PC-9 (cell line): ENCODE measurements around the gene PER1. TPM values are rescaled to one million over a fixed set of nuclear protein-coding genes. Genes with fewer than 3 reads are reported as not detected.

Experiments
- BruUV-seq: library from RNA; stranded (reverse); fragments of 400-500 nt; replicated peaks from 2 replicates; lab custom pipeline; 2021; lab: Mats Ljungman, UMichigan
- CTCF ChIA-PET: fragments of 300-600 bp; sonication (Branson Sonifier 250); formaldehyde crosslinking; loops from one replicate; lab custom pipeline; 2022; ENCODE audit warnings: antibody characterized with exemption; lab: Charles Lee
- POLR2A ChIA-PET: fragments of 300-600 bp; sonication (Branson Sonifier 250); formaldehyde crosslinking; loops from one replicate; lab custom pipeline; 2022; ENCODE audit warnings: antibody characterized with exemption; ENCODE audit not compliant: unreplicated experiment; lab: Charles Lee
- DNase-seq, 2 experiments: peaks; one replicate each; pipeline versions ENCODE4 v3.0.0 to v3.0.0-alpha.2; 2015 to 2022; ENCODE audit warnings: mixed read lengths in 1 of 2
- H2AFZ ChIP-seq: fragments of 200-600 bp; sonication (generic); 2 replicates; pipeline ENCODE4 v1.8.1; 2017; ENCODE audit warnings: antibody characterized with exemption
- H3F3A ChIP-seq: fragments of 200-600 bp; sonication (generic); 2 replicates; pipeline ENCODE4 v1.8.1; 2017; ENCODE audit warnings: antibody characterized with exemption, mild to moderate bottlenecking, low read depth; ENCODE audit not compliant: insufficient read depth
- H3K27ac ChIP-seq: fragments of 200-600 bp; sonication (generic); 2 replicates; pipeline ENCODE4 v1.6.1; 2016; ENCODE audit warnings: mixed run types
- H3K27me3 ChIP-seq: fragments of 200-600 bp; sonication (generic); 2 replicates; pipeline ENCODE4 v1.6.1; 2016; ENCODE audit warnings: low read depth, mixed run types; ENCODE audit not compliant: insufficient read depth
- H3K36me3 ChIP-seq: fragments of 200-600 bp; sonication (generic); 2 replicates; pipeline ENCODE4 v1.6.1; 2016; ENCODE audit warnings: low read depth, mixed run types
- H3K4me1 ChIP-seq: fragments of 200-600 bp; sonication (generic); replicated peaks from 2 replicates; pipeline ENCODE4 v1.6.1; 2016; ENCODE audit warnings: mixed run types; ENCODE audit not compliant: insufficient read depth
- H3K4me2 ChIP-seq: fragments of 200-600 bp; sonication (generic); 2 replicates; pipeline ENCODE4 v1.6.1; 2017; ENCODE audit warnings: mixed run types
- H3K4me3 ChIP-seq: fragments of 200-600 bp; sonication (generic); 2 replicates; pipeline ENCODE4 v1.6.1; 2016; ENCODE audit warnings: mixed run types
- H3K79me2 ChIP-seq: fragments of 200-600 bp; sonication (generic); 2 replicates; pipeline ENCODE4 v1.6.1; 2017; ENCODE audit warnings: low read depth, mixed run types
- H3K9me2 ChIP-seq: fragments of 200-600 bp; sonication (generic); 2 replicates; pipeline ENCODE4 v1.8.1; 2017; ENCODE audit warnings: mild to moderate bottlenecking; ENCODE audit not compliant: insufficient read depth
- H3K9me3 ChIP-seq: fragments of 200-600 bp; sonication (generic); 2 replicates; pipeline ENCODE4 v1.8.1; 2016; ENCODE audit warnings: low read depth; ENCODE audit not compliant: insufficient read depth
- H4K20me1 ChIP-seq: fragments of 200-600 bp; sonication (generic); 2 replicates; pipeline ENCODE4 v1.8.1; 2017; ENCODE audit not compliant: insufficient read depth
- EZH2 ChIP-seq: fragments of 200-600 bp; sonication (generic); IDR thresholded peaks from 2 replicates; pipeline ENCODE4 v1.8.0; 2017; ENCODE audit warnings: antibody characterized with exemption, low read depth
- intact Hi-C: fragments of 100-400 bp; cut with micrococcal nuclease; formaldehyde crosslinking; loops from one replicate; pipeline ENCODE4 v1.10.0; 2022; ENCODE audit not compliant: unreplicated experiment
- total RNA-seq: library from RNA; stranded (reverse); gene quantifications from 2 replicates; pipeline ENCODE4 v1.2.3, GENCODE V29; 2021
- TF ChIP-seq, protein P1 (sequence below): fragments of 200-600 bp; sonication (generic); conservative IDR thresholded peaks from 2 replicates; pipeline ENCODE4 v1.6.1; 2017; ENCODE audit warnings: mixed run types, antibody characterized with exemption, mild to moderate bottlenecking, moderate library complexity

The PER1 gene
- total RNA-seq, 1 experiment from 2014 or later, result 60.2 TPM

DNA sequence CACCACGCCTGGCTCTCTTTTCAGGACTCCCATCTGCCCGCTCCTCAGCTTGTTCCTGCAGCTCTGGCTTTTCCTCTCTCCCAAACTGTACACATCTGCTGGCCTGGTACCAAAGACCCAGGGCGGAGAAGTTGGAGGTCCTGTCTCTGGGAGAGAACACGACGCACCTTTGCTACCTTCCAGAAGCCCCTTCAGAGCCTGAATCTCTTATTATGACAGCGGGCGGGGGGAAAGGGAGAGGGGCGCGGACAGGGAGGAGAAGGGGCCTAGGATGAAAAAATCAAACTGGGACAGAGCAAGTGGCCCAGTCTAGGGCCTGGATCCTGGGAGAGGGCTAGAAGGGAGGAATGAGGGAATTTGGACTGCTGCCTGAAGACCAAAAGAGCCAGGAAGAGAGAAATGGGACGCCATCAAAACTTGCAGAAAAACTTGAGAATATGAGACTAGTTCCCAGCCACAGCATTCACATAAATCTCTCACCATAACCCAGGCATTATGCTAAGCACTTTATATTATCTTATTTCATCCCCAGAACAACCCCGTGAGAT lies 2.5 kb upstream of the PER1 start:
- CTCF ChIA-PET, result no interaction called here
- 0 out of 2 replicates have a peak overlapping the region, but pooled peaks have one; percentile 5 for H3K4me3 ChIP-seq
- TF ChIP-seq, protein P1, sequence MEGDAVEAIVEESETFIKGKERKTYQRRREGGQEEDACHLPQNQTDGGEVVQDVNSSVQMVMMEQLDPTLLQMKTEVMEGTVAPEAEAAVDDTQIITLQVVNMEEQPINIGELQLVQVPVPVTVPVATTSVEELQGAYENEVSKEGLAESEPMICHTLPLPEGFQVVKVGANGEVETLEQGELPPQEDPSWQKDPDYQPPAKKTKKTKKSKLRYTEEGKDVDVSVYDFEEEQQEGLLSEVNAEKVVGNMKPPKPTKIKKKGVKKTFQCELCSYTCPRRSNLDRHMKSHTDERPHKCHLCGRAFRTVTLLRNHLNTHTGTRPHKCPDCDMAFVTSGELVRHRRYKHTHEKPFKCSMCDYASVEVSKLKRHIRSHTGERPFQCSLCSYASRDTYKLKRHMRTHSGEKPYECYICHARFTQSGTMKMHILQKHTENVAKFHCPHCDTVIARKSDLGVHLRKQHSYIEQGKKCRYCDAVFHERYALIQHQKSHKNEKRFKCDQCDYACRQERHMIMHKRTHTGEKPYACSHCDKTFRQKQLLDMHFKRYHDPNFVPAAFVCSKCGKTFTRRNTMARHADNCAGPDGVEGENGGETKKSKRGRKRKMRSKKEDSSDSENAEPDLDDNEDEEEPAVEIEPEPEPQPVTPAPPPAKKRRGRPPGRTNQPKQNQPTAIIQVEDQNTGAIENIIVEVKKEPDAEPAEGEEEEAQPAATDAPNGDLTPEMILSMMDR, result no peak
- no peak for TF ChIP-seq EZH2
- no peak overlapping the region for H2AFZ ChIP-seq
- H3K9me3 ChIP-seq, result no peaks in the 10 kb centered on the region
- no peaks in the 10 kb centered on the region for H3K27me3 ChIP-seq
- TSS peak; percentile 16 for BruUV-seq
- no peak for DNase-seq
- H3K4me1 ChIP-seq, result peaks cover 25% of the 10 kb centered on the region
- H3K36me3 ChIP-seq, result no peaks in the 10 kb centered on the region
- peak overlapping the region; percentile 85 for H3K4me2 ChIP-seq
- H3K9me2 ChIP-seq, result no peaks in the 10 kb centered on the region
- H3K79me2 ChIP-seq, result 0 out of 2 replicates have a peak, but pooled peaks cover 6% of the 10 kb centered on the region
- intact Hi-C loops, result loop anchor here (2.0 to 5.0 kb wide), 3 partner anchors 82 to 312 kb away; partner anchors contain the start of gene CHD3
- POLR2A ChIA-PET, result interaction anchor here (0.7 kb wide), 1 partner anchor 18 kb away, joined by 8 read pairs; no protein-coding TSS in a partner anchor
- peaks cover 22% of the 10 kb centered on the region; the same call in 1 of the 2 replicates for H3F3A ChIP-seq
- no peak overlapping the region for H3K27ac ChIP-seq
- no peaks in the 10 kb centered on the region; the same call in 1 of the 2 replicates for H4K20me1 ChIP-seq

DNA sequence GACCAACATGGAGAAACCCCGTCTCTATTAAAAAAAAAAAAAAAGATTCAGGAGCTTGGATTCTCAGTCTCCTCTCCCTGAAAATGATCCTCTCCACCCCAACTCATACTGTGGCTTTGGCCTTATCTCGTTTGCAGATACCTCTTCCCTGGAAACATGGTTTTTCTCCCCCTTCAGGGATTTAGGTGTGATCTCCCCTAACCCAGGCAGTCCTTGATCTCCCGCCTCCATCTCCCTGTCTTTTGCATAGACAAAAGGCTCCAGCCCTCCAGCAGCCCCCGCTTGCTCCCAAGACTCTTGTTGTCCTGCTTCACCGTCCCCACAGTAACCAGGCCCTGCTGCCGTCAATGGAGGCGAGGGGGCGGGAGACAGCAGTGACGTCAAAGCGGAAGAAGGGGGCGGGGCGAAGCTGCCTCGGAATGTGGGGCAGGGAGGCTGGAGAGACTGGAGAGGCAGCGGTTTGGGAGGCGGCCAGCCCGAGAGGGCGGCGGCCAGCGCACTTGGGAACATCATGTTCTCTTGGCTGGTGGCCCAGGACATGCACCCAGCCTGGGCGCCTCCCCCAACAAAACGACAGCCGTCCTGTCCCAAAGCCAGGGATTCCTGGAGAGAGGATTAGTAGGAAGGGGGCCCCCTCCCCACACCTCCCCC lies 1.9 kb upstream of the PER1 start:
- H3K27ac ChIP-seq, result peak overlapping the region; percentile 27; the same call in 1 of the 2 replicates
- peaks cover 22% of the 10 kb centered on the region; the same call in 1 of the 2 replicates for H3F3A ChIP-seq
- H3K9me2 ChIP-seq, result no peaks in the 10 kb centered on the region
- ChIA-PET CTCF (interaction anchor here (0.6 kb wide), 1 partner anchor 20 kb away, joined by 3 read pairs; no protein-coding TSS in a partner anchor), POLR2A (interaction anchor here (0.6 to 0.7 kb wide), 3 partner anchors 19 to 283 kb away, joined by 3 to 8 read pairs (median 7); no protein-coding TSS in a partner anchor)
- H3K36me3 ChIP-seq, result no peaks in the 10 kb centered on the region
- H3K9me3 ChIP-seq, result no peaks in the 10 kb centered on the region
- TF ChIP-seq, protein P1, result no peak
- TF ChIP-seq EZH2, result no peak
- no peak overlapping the region for H2AFZ ChIP-seq
- DNase-seq, result peak; percentile 77 to 99
- no peaks in the 10 kb centered on the region for H3K27me3 ChIP-seq
- H3K4me1 ChIP-seq, result peaks cover 25% of the 10 kb centered on the region
- intact Hi-C loops, result loop anchor here (2.0 kb wide), 1 partner anchor 265 kb away; the partner anchor contains the start of gene CHD3
- 0 out of 2 replicates have a peak, but pooled peaks cover 6% of the 10 kb centered on the region for H3K79me2 ChIP-seq
- no TSS peak for BruUV-seq
- no peaks in the 10 kb centered on the region; the same call in 1 of the 2 replicates for H4K20me1 ChIP-seq
- H3K4me2 ChIP-seq, result peak overlapping the region; percentile 85
- H3K4me3 ChIP-seq, result 0 out of 2 replicates have a peak overlapping the region, but pooled peaks have one; percentile 5

DNA sequence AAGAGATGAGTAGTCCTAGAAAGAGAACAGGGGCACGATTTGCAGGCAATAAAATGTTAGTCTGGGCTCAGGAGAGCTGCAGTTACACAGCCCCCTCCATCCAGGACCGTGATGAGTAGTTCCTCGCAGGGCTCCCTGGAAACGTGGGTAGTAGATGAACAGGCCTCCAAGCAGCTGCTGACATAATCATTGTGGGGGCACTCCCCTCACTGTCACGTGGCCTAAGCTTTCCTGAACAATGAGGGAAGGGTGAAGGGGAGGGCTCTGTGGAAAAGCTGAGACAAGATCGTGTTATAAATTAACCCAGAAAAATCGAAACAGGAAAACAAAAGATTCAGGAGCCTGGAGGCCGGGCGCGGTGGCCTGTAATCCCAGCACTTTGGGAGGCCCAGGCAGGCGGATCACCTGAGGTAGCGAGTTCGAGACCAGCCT lies 1.3 kb upstream of the PER1 start:
- Histone ChIP-seq H3K9me2 (no peaks in the 10 kb centered on the region), H3K27me3 (no peaks in the 10 kb centered on the region), H3F3A (peaks cover 21% of the 10 kb centered on the region; the same call in 1 of the 2 replicates), H4K20me1 (no peaks in the 10 kb centered on the region; the same call in 1 of the 2 replicates), H3K9me3 (no peaks in the 10 kb centered on the region), H2AFZ (no peak overlapping the region), H3K36me3 (no peaks in the 10 kb centered on the region), H3K4me1 (peaks cover 25% of the 10 kb centered on the region), H3K4me2 (peak overlapping the region; percentile 85; the same call in 1 of the 2 replicates), H3K79me2 (0 out of 2 replicates have a peak, but pooled peaks cover 6% of the 10 kb centered on the region), H3K4me3 (no peak overlapping the region), H3K27ac (peak overlapping the region; percentile 27; the same call in 1 of the 2 replicates)
- ChIA-PET POLR2A (interaction anchor here (0.6 to 0.7 kb wide), 2 partner anchors 20 to 283 kb away, joined by 3 to 7 read pairs; no protein-coding TSS in a partner anchor), CTCF (interaction anchor here (0.6 kb wide), 1 partner anchor 19 kb away, joined by 3 read pairs; no protein-coding TSS in a partner anchor)
- no TSS peak for BruUV-seq
- DNase-seq, result peak in 1 of 2 experiments; percentile 55
- no peak for TF ChIP-seq EZH2
- TF ChIP-seq, protein P1, result no peak
- intact Hi-C loops, result no loop called here
